ENCODE measurements around the gene ACADL.

Gene ACADL

DNA sequence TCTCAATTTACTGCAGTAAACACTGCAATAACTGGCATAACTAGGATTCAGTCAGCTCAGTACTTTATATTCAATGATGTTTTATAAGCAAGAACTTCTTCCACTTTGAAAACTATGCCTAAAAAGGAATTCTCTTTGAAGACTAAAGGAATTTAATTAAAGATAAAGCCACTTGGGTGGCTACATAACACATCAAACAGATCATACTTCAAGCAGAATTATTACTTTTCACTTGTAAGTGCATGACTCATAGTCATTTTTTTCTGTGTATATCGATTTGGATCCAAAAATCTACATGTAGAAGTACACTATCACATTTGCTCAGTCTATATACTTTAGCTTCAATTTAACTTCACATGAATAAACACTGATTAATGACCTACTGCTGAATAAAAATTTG is 58.0 kb downstream of the ACADL start:
- no peak for DNase-seq

DNA sequence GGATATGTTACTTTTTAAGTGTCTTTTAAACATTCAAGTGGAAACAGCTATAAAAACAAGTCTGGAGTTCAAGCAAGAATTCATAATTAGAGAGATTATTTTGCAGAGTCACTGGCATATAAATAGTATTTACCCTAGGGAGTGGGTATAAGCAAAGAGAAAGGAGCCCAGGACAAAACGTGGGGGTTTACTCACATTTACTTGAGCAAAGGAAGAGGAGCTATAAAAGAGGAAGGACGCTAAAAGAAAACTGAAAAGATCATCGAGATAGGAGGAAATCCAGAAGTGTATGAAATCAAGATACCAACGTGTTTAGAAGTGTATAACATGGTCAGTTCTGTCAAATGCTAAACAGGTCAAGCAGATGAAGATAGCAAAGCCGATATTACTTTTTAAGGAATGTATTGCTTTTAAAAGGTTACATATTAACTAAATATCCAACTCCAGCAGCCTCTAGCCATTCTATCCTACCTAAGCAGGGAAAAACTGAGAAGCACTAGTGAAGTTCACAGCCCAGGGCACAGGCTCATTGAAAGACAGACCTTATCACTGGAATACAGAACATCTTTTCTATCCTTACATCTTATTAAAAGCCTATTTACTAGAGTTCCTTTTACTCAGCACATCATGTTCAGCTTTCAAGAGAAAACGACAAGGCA is 62.7 kb downstream of the ACADL start:
- no peak for DNase-seq

DNA sequence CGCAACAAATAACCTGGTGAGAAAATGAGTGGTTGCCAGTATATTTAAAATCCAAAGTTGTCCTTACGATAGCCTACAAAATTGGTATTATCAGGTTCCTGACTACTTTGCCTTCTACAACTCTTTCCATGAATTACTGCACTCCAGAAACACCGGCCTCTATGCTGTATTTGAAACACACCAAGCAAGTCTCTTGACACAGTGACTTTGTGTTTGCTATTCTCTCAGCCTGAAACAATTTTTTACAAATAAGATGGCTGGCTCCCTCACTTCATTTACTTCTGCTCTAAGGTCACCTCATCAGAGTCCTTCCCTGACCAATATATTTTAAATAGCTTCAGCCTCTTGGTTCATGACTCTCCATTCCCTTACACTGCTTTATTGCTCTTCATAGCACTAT is 66.2 kb downstream of the ACADL start:
- DNase-seq = no peak

DNA sequence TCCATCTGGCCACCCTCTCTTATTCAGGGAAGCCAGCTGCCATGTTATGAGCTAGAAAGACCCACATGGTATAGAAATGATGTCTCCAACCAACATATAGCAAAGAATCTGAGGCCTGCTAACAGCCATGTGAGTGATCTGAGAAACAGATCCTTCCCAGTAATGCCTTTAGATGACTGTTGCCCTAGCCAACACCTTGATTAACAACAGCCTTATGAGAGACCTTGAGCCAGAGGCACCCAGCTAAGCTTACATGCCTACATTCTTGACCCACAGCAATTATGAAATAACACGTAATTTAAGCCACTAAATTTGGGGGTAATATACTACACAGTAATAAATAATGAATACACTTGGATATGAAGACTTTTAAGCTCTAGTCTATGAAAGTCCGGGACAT is 67.0 kb downstream of the ACADL start:
- DNase-seq = no peak

DNA sequence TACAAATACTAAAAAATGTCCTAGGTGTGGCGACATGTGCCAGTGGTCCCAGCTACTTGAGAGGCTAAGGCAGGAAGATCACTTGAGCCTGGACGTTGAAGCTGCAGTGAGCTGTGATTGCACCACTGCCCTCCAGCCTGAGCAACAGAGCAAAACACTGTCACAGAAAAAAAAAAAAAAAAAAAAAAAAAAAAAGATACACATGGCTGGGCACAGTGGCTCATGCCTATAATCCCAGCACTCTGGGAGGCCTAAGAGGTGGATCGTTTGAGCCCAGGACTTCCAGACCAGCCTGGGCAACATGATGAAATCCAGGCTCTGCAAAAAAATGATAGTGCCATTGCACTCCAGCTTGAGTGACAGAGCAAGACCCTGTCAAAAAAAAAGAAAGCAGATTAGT is 67.7 kb downstream of the ACADL start:
- no peak for DNase-seq

DNA sequence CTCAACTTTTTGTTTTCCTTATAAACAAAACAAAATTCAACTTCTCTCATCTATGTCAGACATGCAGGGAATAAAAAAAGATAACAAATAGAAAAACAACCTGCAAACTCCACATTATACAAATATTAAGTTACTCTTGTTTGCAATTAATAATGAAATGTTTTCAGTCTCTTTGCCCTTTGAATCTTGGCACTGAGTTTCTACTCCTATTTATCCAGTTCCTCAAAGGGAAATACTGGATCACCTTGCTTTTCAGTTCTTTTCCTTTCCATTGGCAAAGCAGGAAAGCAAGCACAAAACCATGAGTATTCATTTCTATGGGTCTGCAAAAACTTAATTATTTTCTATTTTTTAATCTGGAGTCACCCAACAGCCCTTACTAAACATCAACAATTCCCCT is 77.6 kb downstream of the ACADL start:
- no peak for DNase-seq

All from DMS 273 treated with DMSO at 0.1 percent for 48 hours (cell line).